GM12875 (cell line): ENCODE data around the gene TMEM89.

Source experiments
- H3K4me3 ChIP-seq: one replicate; pipeline ENCODE4 v1.5.1; 2011; ENCODE audit warnings: low read depth, low read length, control low read depth
- CTCF ChIP-seq: IDR thresholded peaks from 2 replicates; pipeline ENCODE4 v1.5.1; 2011; ENCODE audit warnings: low read depth, mild to moderate bottlenecking, control low read depth, inconsistent platforms, low read length, moderate library complexity, borderline replicate concordance; ENCODE audit not compliant: insufficient read depth

TMEM89 gene

DNA sequence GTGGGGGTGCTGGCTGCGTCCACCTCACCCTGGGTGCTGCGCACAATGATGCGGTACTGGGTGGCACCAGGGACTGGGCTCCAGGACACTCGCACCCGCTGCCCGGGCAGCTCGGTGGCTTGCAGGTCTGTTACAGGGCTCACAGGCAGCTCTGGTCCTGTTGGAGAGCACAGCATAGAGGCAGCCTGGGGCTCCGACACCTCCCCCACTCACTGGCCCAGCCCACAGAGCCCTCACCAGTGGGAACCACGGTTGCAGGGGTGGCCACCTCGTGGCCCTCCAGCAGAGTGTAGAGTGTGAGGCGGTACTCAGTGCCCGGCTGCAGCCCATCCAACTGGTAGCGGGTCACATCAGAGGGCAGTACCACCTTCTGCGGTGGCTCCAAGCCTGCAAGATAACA is 30.1 kb downstream of the TMEM89 start:
- no peak overlapping the region for H3K4me3 ChIP-seq
- TF ChIP-seq CTCF, result no peak

- H3K4me3 ChIP-seq, result no peak overlapping the region
- no peak for TF ChIP-seq CTCF
These were observed 33.3 kb downstream of the TMEM89 start for GRCh38 chr3:48588230-48588629.

DNA sequence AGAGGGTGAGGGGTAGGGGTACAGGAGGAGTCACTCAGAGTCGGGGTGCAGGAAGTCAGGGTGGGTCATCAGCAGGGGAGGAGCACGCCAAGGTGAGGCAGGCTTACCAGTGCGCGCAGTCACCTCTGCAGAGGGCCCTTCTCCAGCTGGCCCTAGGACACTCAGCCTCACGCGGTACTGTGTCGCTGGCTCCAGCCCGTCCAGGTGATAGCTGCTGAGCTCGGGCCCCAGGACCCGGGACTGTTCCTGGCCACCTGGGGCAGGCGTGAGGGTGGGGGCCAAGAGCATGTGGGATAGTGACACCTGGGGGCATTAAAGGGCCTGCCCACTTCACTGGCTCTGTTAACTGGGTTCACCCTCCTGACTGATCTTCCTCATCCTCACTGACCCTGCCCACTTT is 33.9 kb downstream of the TMEM89 start:
- no peak for TF ChIP-seq CTCF

GRCh38 chr3:48585411-48585810 is 36.2 kb downstream of the TMEM89 start:
- no peak overlapping the region for H3K4me3 ChIP-seq
- no peak for TF ChIP-seq CTCF

More for the DNA sequence above, 33.9 kb downstream of the TMEM89 start:
- H3K4me3 ChIP-seq, result no peak overlapping the region

DNA sequence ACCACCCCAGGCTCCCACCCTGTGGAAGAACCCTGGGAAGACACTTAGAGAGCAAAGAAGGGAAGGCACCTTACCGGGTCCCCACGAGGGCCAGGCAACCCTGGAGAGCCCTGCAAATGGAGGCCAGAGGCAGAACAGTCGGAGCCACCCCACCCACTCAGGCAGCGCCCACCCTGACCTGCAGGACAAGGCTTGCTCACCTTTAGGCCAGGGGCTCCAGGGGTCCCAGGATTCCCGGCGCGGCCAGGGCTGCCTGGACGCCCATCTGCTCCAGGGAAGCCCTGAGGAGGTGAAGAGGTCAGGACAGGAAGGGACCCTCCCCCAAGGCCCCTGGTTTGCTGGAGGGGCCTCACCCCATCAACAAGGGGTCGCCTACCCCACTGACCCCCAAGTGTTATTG is 36.7 kb downstream of the TMEM89 start:
- H3K4me3 ChIP-seq, result no peak overlapping the region
- no peak for TF ChIP-seq CTCF

DNA sequence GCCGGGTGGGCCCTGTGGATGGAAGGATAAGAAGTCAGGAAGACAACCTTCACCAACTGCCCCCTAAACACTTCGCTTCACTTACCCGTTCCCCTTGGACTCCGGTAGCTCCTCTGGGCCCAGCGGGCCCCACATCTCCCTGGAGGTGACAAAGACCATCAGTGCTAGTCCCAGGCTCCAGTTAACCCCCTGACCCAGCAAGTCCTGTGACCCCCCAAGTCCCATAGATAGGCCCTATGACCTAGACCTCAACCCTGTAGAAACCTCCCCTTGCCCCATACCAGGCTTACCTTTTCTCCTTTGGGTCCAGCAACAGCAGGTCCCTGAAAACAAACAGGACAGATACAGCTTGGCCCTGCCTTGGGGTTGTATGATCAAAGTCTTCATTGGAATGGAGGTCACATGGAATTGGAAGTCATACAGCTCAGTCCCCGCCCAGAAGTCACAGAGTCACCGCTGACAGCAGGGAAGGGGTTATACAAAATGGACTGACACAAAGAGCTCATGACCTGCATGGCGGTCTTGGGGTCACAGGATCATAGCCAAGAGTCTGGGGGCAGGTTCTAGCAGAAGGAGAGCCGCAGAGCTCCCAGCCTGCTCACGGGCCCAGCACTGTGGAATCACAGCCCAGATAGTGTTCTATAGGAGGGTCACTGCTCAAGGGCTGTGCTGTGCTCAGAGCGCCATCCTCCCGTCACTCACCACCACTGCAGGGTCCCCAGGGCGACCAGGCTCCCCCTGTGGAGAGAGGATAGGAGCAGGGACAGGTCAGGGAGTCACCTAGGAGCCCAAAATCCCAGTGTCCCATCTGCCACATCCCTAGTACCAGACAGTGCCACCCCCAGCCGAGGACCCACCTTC is 39.7 kb downstream of the TMEM89 start:
- H3K4me3 ChIP-seq, result no peak overlapping the region
- TF ChIP-seq CTCF, result no peak

DNA sequence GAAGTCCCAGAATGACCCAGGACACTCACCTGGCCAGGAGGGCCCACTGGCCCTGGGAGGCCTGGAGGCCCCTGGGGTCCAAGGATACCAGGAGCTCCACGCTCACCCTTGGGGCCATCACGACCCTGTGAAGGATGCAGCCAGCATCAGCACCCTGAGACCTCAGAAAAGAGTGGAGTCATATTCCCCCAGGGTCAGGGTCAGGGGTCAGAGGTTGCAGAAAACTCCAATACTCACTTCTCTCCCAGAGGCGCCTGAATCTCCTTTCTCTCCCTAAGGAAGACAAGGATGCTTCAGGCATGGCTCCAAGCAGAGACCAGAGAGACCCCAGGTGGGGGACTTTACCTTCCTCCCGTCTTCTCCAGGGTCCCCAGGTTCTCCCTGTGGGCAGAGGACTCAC is 44.9 kb downstream of the TMEM89 start:
- TF ChIP-seq CTCF, result no peak
- no peak overlapping the region for H3K4me3 ChIP-seq
